Ectodermal cell (in vitro differentiated cells): Measurements from ENCODE around the gene NIBAN1.
"Not testable (repeated sequence)": the region's sequence is repeated elsewhere in the genome, so short reads cannot be mapped to it uniquely, and the experiment has no call there.

Experiments used
- H3K27ac ChIP-seq: 2 replicates; pipeline ENCODE4 v1.7.0; 2013; ENCODE audit warnings: mild to moderate bottlenecking, low read depth, low read length; ENCODE audit not compliant: insufficient read depth, poor library complexity, severe bottlenecking
- H3K27me3 ChIP-seq: 2 replicates; pipeline ENCODE4 v1.7.0; 2013; ENCODE audit warnings: mild to moderate bottlenecking, low read length; ENCODE audit not compliant: insufficient read depth, control insufficient read depth, poor library complexity, severe bottlenecking
- H3K36me3 ChIP-seq: one replicate; pipeline ENCODE4 v1.7.0; 2013; ENCODE audit warnings: low read length; ENCODE audit not compliant: control insufficient read depth, insufficient read depth
- H3K4me1 ChIP-seq: one replicate; pipeline ENCODE4 v1.7.0; 2013; ENCODE audit warnings: low read length; ENCODE audit not compliant: control insufficient read depth, insufficient read depth
- H3K4me3 ChIP-seq: 2 replicates; pipeline ENCODE4 v1.7.0; 2013; ENCODE audit warnings: low read depth, low read length, control low read depth; ENCODE audit not compliant: insufficient read depth
- H3K9me3 ChIP-seq: 2 replicates; pipeline ENCODE4 v1.7.0; 2013; ENCODE audit warnings: mild to moderate bottlenecking, low read length, moderate library complexity; ENCODE audit not compliant: control insufficient read depth
- WGBS, 2 experiments: methylation state at CpG; one replicate each; pipeline ENCODE4 v1.1.7; 2013; ENCODE audit warnings: missing lambda C conversion rate in 2 of 2; 5-methylcytosine and 5-hydroxymethylcytosine counted together

Gene NIBAN1

GRCh38 chr1:184957901-184958300 is 16.4 kb downstream of the NIBAN1 start:
- WGBS, 2 experiments: 88 to 92% methylated on average over 2 of the region's 2 CpGs
- not testable (repeated sequence) for H3K27ac ChIP-seq

DNA sequence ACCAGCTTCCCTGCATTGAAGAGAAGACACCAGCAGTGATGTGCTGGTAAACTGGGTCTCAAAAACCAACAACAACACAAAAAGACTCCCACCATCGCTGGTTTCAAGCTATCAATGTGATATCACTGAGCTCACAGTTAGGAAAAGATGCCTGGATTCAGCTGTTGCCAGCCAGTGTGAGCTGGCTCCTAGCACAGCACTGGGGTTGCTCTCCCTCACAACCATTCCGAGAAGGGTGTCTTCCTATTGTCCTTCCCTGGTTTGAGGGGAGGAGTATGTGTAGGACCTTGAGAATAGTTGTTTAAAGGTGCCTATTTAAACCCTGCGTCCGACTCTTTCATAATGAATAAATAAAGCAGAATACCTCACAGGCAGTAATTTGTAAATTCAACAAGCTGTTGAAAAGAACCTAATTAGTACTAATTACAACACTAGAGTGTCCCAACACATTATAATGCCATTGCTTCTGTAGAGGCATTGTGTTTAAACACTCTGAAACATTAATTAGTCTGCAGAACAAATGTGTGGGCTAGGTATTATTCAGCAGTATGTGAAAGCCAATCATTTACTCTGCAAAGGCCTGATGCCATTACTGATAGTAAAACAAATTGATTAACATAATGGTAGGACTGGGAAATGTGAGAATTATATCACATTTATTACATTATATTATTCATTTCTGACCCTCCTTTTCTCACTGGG is 17.2 kb downstream of the NIBAN1 start:
- Histone ChIP-seq H3K36me3 (no peaks in the 10 kb centered on the region), H3K9me3 (no peaks in the 10 kb centered on the region), H3K27me3 (no peaks in the 10 kb centered on the region), H3K4me3 (no peak overlapping the region), H3K27ac (no peak overlapping the region), H3K4me1 (no peaks in the 10 kb centered on the region)
- WGBS, 2 experiments: 93 to 94% methylated on average over 4 of the region's 4 CpGs

More at GRCh38 chr1:184957901-184958300, 16.4 kb downstream of the NIBAN1 start:
- not testable (repeated sequence) for H3K4me3 ChIP-seq, H3K36me3 ChIP-seq, H3K4me1 ChIP-seq, H3K9me3 ChIP-seq, H3K27me3 ChIP-seq

DNA sequence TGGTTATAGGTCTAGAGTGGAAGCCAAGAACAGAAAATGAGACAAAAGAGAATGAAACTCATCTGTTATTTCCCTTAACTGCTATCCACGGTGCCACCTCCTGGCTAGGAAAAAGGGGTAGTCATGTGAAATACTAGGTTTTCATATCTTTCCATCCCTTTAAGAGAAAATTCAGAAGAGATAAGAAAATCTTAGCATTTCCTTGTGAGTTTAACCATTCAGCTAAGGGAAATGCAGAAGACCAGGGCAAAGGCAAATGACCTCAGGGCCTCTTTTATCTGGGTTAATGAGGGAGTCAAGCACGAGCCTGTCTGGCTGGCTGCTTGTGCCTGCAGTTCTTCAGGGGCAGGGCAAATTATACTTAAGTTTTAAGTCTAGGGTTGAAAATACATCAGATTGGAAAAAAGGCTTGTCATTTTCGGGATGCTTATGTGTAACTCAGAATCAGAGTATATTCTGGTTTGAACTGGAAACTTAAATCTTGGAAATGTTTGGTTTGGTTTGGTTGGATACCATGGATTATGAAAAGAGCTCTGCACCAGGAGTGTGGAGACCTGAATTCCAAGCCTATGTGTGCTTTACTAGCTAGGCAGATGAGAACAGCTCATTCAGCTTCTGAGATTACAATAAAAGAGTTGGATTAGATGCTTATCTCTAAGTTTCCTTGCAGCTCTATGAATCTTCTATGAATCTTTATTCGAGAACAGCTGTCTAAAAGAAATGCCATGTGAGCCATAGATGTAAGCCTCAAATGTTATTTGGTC is 19.9 kb downstream of the NIBAN1 start:
- Histone ChIP-seq H3K4me1 (no peaks in the 10 kb centered on the region), H3K36me3 (no peaks in the 10 kb centered on the region), H3K9me3 (no peaks in the 10 kb centered on the region), H3K27me3 (no peaks in the 10 kb centered on the region), H3K4me3 (no peak overlapping the region), H3K27ac (no peak overlapping the region)
- 80 to 89% methylated on average over 3 to 4 of the region's 4 CpGs for WGBS, 2 experiments

DNA sequence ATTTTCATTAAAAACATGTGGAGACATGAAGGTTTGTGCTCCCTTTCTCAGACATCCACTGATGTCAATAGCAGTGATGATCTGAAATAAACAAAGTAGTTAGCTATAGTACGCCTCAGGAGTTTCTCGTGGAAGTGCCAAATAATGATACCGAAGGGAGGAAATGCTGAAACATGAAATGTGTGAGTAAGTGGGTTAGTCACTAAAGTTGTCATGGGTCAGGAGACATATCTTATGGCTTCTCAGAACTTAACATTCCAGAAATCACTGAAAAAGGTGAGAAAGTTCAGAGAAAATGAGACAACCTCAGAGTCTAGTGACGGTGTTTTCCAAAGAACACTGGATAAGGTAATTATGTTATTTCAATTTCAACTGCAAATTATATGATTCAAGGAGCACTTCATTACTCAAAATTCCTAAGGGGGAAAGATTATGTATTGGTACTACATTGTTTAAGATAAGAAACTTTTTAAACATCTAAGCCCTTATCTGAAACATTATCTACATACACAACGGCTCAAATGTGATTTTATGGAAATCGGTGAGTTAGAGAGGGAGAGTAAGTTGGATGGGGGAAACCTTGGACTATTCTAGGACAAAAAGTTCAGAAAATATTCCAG is 20.6 kb downstream of the NIBAN1 start:
- no peaks in the 10 kb centered on the region for H3K9me3 ChIP-seq
- no peaks in the 10 kb centered on the region for H3K4me1 ChIP-seq
- H3K4me3 ChIP-seq: no peak overlapping the region
- no peaks in the 10 kb centered on the region for H3K27me3 ChIP-seq
- no peak overlapping the region for H3K27ac ChIP-seq
- H3K36me3 ChIP-seq: no peaks in the 10 kb centered on the region
- WGBS, 2 experiments: 71 to 83% methylated on average over 4 to 6 of the region's 6 CpGs

DNA sequence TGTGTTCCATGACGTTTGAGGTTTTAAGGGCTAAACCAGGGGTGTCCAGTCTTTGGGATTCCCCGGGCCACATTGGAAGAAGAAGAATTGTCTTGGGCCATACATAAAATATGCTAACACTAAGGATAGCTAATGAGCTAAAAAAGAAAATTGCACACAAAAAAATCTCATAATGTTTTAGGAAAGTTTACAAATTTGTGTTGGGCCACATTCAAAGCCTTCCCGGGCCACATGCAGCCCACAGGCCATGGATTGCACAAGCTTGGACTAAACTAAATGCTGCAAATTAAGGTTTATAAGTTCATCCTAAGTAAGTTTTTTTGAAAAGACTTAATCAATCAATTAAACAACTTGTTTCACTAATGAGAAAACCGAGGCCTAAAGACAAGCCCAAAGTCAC is 21.9 kb downstream of the NIBAN1 start:
- no peaks in the 10 kb centered on the region for H3K9me3 ChIP-seq
- H3K27ac ChIP-seq: no peak overlapping the region
- no peaks in the 10 kb centered on the region for H3K27me3 ChIP-seq
- H3K36me3 ChIP-seq: no peaks in the 10 kb centered on the region
- H3K4me3 ChIP-seq: no peak overlapping the region
- H3K4me1 ChIP-seq: no peaks in the 10 kb centered on the region
- 94 to 99% methylated on average over 4 of the region's 4 CpGs for WGBS, 2 experiments

DNA sequence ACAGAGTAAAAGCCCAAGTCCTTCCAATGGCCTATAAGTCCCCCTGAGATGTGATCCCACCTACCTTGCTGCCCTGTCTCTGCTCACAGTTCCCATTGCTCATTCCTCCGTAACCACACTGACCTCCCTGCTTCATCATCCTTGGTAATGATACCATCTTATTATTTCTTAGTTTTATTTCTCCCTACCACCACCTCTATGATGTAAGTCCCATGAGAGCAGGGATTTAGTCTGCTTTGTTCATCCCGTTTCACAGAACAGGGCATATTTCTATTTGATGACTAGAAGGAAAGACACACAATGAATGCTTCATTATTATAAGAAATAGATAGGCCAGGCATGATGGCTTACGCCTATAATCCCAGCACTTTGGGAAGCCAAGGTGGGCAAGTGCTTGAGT is 22.5 kb downstream of the NIBAN1 start:
- WGBS, 2 experiments: 87 to 91% methylated on average over 3 of the region's 3 CpGs
- Histone ChIP-seq H3K36me3 (no peaks in the 10 kb centered on the region), H3K27ac (no peak overlapping the region), H3K27me3 (no peaks in the 10 kb centered on the region), H3K4me1 (no peaks in the 10 kb centered on the region), H3K4me3 (no peak overlapping the region), H3K9me3 (no peaks in the 10 kb centered on the region)

- H3K9me3 ChIP-seq: no peaks in the 10 kb centered on the region
- no peak overlapping the region for H3K27ac ChIP-seq
- no peaks in the 10 kb centered on the region for H3K4me1 ChIP-seq
- 91 to 100% methylated on average over 2 of the region's 2 CpGs for WGBS, 2 experiments
- no peaks in the 10 kb centered on the region for H3K36me3 ChIP-seq
- H3K4me3 ChIP-seq: no peak overlapping the region
- no peaks in the 10 kb centered on the region for H3K27me3 ChIP-seq
Observed at GRCh38 chr1:184950906-184951305, 23.4 kb downstream of the NIBAN1 start.

DNA sequence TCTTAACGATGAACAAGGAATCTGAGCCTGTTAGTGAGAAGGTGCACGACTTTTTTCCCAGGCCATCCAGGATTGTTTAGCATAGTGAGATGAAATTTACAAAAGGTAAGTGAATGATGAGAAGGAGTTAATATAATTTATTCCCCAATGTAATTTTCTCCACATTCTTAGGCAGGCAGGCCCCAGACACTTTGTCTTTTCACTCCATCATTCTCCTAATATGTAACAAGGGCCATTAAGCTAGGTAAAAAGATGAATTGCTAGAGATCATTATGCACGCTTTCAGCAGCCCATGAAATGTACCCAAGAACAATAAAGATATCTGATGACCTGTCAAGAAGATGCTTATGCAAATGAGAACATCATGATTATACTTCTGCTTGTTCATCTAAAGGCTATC is 24.1 kb downstream of the NIBAN1 start:
- Histone ChIP-seq H3K36me3 (no peaks in the 10 kb centered on the region), H3K27me3 (no peaks in the 10 kb centered on the region), H3K4me3 (no peak overlapping the region), H3K27ac (no peak overlapping the region), H3K9me3 (no peaks in the 10 kb centered on the region), H3K4me1 (no peaks in the 10 kb centered on the region)
- WGBS, 2 experiments: 88 to 97% methylated on average over 3 of the region's 3 CpGs

DNA sequence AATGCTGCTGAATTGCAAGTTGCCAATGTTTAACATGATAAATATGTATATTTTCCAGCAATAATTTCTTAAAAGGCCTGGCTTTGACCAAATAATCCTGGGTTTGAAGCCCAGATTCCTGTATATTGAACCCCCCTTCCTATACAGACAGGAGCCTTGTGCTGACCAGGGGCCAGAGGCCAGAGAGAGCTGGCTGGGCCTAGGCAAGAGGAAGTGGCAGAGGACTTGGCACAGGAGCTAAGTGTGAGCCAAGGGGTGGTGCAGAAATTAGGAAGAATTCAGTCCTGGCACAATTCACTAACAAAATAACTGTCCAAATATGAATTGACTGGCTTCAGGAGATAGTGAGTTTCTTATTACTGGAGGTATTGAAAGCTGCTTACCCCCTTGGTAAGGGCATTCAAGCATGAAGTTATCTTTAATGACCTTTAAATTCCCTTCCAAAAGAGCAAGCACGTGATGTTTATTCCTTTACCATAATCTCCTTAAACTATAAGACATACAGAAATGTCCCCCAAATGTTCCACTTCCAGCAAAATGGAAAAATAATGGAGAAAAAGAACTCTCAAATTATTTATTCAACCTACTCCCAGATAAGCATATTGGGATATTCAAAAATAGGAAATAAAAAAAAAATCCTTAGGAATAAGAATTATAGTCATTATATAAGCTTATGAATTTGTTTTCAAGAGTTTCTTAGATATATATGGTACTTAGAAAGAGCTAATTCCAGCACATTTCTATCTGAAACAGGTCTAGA is 26.6 kb downstream of the NIBAN1 start:
- no peak overlapping the region for H3K4me3 ChIP-seq
- no peak overlapping the region for H3K27ac ChIP-seq
- no peaks in the 10 kb centered on the region for H3K4me1 ChIP-seq
- no peaks in the 10 kb centered on the region for H3K27me3 ChIP-seq
- 62 to 67% methylated on average over 1 of the region's 1 CpG for WGBS, 2 experiments
- H3K9me3 ChIP-seq: no peaks in the 10 kb centered on the region
- H3K36me3 ChIP-seq: no peaks in the 10 kb centered on the region
